NCI-H1048 (cell line): ENCODE measurements around the gene P2RX5.

Source experiments
- DNase-seq: peaks from one replicate; lab custom pipeline; 2025; lab: John Stamatoyannopoulos, UW

Gene P2RX5

GRCh38 chr17:3656755-3657587, 39.0 kb downstream of the P2RX5 start:
- no peak for DNase-seq

GRCh38 chr17:3656353-3656752, 39.6 kb downstream of the P2RX5 start:
- no peak for DNase-seq

DNA sequence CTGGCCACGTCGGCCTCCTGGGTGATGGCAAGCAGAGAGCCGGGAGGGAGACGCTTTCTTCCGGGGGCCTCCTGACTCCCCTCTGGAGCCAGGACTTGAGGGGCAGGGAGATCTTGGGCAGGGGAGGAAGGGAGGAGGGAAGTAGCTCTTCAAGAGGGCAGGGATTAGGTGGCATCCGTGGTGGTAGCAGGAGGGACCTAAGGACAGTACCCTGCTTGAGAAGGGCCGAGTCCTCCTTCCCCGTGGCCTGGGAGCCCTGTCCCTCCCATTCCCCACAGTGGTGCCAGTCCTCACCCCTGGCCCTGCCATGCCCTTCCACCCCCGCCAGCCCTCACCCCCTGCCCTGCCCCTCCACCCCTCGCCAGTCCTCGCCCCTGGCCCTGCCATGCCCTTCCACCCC, 40.2 kb downstream of the P2RX5 start:
- DNase-seq: no peak

DNA sequence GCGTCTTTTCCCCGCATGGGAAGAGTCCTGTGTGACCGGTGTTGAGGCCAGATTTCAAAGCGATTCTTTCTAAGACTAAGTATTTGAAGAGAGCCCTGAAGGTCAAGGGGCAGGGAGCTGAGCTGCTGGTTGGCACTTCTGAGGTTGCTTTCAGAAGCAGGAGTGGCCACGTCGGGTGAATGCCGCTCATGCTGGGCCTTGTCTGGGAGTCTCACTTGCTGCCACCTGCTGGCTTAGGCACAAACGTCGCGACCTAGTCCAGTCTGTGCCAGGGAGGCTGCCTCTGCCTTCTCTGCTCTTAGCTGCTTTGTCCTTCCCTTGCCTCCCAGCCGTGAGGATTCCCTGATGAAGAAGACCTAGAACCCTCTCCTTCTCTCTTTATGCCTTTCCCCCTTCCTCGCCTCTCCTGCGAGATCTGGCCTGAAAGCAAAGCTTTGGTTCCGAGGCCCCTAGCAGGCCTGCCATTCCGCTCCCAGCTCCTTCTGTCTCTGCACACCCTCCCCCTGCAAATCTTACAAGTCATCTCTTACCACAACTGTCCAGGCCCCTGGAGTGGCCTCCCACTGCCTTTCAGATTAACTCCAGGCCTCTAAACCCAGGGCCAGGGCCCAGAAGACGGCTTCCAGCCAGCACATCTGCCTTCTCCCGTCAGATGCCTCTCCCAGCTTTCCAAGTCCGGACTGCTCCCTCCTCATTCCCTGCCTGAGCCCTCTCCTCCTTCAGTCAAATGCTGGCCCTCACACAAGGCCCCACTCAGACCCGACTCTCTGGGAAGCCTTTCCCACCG, 48.0 kb downstream of the P2RX5 start:
- DNase-seq: no peak

DNA sequence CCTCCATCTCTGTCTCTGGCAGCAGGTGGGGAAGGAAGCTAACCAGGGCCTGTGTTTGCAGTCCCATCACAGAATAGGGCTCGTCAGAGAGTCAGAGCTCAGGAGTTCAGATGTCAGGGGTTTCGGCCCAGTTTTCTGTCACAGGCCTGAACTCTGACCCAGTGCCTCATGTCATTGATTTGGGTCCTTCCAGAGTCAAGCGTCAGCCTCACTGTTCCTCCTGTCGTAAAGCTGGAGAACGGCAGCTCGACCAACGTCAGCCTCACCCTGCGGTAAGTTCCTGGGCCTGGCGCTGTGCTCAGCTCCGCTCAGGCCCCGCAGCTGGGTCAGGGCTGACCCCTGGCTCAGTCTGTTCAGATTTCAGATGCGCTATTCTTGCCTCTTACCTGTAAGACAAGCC, 48.7 kb downstream of the P2RX5 start:
- no peak for DNase-seq

GRCh38 chr17:3645310-3645709, 50.6 kb downstream of the P2RX5 start:
- DNase-seq: no peak

DNA sequence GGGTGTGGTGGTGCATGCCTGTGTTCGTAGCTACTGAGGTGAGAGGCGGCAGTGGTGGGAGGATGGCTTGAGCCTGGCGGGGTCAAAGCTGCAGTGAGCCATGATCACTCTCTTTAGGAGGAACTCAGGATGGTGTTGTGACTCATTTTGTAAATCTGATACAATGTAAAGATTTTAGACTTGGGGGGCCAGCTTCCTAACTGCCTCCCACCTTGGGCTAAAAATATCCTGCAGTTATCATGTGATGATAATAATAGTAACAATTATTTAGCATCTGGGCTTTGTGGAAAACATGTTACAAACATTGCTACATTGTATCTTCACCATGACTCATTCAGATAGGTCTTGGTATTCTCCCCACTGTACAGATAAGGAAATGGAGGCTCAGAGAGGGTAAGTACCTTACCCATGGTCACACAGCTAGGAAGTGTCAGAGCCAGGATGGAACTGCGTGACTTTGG, 52.0 kb downstream of the P2RX5 start:
- DNase-seq: no peak

GRCh38 chr17:3641717-3642486, 54.1 kb downstream of the P2RX5 start:
- no peak for DNase-seq

DNA sequence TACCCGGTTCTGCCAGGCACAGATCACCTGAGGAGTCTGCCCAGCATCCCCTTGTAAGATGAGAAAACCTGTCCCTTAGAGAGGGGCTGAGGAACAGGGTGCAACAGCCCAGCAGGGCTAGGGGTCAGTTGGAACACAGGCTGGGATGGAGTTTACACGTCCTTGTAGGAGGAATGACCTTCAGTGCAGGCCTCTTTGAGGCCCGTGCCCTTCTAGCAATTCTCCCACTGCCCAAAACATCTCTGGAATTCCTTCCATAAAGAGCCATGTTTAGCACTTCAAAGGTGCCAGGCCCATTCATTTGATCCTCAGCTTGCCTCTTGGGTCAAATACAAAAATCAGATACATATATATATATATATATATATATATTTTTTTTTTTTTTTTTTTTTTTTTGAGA, 54.9 kb downstream of the P2RX5 start:
- DNase-seq: no peak

- no peak for DNase-seq
These were observed 55.9 kb downstream of the P2RX5 start for GRCh38 chr17:3639981-3640596.

GRCh38 chr17:3636908-3637373, 59.0 kb downstream of the P2RX5 start:
- no peak for DNase-seq

- DNase-seq: peak; percentile 90
These were observed 59.6 kb downstream of the P2RX5 start, which contains the start of the genes CTNS and SHPK for GRCh38 chr17:3636154-3636907. TSS of gene CTNS (plus strand) at chr17:3636760. CDS start at chr17:3640207, 3,447 bp downstream. TSS of gene SHPK (minus strand) at chr17:3636250. CDS start at chr17:3636219, 31 bp downstream.

GRCh38 chr17:3635474-3636153, 60.3 kb downstream of the P2RX5 start:
- DNase-seq: no peak

DNA sequence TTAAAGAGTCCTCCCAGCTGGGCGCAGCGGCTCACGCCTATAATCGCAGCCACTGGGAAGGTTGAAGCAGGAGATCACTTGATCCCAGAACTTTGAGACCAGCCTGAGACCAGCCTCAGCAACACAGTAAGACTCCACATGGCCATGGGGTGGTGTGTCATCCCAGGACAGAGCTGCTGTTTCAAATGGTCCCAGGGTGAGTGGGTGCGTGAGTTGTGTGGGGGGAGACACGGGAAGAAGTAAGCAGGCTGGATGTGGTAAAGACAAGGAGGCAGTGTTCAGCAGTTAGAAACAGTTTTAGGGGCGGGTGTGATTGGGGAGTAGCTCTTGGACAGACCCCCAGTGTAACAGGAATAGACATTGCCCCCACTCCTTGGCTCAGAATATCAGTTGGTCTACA, 63.7 kb downstream of the P2RX5 start:
- DNase-seq: no peak

DNA sequence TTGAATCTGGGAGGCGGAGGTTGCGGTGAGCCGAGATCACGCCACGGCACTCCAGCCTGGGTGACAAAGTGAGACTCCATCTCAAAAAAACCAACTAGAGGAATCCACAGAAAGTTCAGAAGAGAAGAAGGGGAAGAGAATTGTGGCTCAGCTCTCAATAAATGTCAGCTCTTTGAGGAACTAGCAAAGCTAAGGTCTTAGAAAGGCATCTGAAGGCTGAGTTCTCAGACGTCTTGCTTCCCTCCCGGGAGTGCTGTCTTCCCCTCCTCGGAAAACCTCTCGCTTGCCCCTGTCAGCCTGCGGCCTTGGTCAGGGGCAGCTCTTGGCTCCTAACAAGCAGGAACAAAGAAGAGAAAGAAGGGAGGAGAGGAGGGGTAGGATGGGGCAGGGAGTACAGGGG, 65.2 kb downstream of the P2RX5 start:
- no peak for DNase-seq

GRCh38 chr17:3627769-3628167, 68.2 kb downstream of the P2RX5 start:
- no peak for DNase-seq

- no peak for DNase-seq
These were observed 68.9 kb downstream of the P2RX5 start for GRCh38 chr17:3626831-3627768.
